WI38 (cell line): ENCODE results near the gene LYG2.
A peak's percentile ranks its signal among the peaks of the same experiment; 100 is the strongest.
"Not testable (repeated sequence)": the region's sequence is repeated elsewhere in the genome, so short reads cannot be mapped to it uniquely, and the experiment has no call there.

ENCODE experiments used
- H3K4me3 ChIP-seq: 2 replicates; pipeline ENCODE4 v1.5.1; 2011; ENCODE audit warnings: low read depth, mild to moderate bottlenecking, control low read depth, low read length
- TF ChIP-seq, protein P1 (sequence below): IDR thresholded peaks from 2 replicates; pipeline ENCODE4 v1.5.1; 2012; ENCODE audit warnings: low read depth, mild to moderate bottlenecking, control low read depth, low read length

Gene LYG2

DNA sequence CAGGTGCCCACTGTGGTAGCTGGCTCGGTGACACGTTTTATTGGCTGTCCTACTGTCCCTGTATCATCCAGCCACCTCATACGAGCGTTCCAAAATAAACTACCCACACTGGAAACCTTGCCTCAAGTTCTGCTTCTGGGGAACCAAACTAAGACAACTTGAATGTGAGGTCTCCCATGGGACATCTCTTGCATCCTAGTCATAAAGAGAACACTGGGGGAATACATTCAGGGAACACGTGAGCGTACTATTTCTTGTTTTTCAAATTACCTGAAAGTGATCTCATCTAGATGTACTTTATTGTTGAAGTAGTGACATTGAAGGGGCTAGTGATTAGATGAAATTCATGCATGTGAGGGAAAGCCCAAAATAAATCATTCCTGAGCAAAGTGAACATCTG, 15.0 kb downstream of the LYG2 start:
- no peak overlapping the region for H3K4me3 ChIP-seq
- TF ChIP-seq, protein P1, sequence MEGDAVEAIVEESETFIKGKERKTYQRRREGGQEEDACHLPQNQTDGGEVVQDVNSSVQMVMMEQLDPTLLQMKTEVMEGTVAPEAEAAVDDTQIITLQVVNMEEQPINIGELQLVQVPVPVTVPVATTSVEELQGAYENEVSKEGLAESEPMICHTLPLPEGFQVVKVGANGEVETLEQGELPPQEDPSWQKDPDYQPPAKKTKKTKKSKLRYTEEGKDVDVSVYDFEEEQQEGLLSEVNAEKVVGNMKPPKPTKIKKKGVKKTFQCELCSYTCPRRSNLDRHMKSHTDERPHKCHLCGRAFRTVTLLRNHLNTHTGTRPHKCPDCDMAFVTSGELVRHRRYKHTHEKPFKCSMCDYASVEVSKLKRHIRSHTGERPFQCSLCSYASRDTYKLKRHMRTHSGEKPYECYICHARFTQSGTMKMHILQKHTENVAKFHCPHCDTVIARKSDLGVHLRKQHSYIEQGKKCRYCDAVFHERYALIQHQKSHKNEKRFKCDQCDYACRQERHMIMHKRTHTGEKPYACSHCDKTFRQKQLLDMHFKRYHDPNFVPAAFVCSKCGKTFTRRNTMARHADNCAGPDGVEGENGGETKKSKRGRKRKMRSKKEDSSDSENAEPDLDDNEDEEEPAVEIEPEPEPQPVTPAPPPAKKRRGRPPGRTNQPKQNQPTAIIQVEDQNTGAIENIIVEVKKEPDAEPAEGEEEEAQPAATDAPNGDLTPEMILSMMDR = no peak

GRCh38 chr2:99238599-99238998, 16.9 kb downstream of the LYG2 start:
- TF ChIP-seq, protein P1 = no peak
- no peak overlapping the region for H3K4me3 ChIP-seq

DNA sequence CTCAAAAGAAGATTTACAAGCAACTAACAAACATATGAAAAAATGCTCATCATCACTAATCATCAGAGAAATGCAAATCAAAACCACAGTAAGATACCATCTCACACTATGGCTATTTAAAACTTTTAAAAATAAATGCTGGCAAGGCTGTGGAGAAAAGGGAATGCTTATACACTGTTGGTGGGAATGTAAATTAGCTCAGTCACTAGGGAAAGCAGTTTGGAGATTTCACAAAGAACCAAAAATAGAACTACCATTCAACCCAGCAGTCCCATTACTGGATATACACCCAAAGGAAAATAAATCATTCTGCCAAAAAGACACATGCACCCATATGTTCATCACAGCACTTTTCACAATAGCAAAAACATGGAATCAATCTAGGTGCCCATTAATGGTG, 22.3 kb downstream of the LYG2 start:
- H3K4me3 ChIP-seq = not testable (repeated sequence)

DNA sequence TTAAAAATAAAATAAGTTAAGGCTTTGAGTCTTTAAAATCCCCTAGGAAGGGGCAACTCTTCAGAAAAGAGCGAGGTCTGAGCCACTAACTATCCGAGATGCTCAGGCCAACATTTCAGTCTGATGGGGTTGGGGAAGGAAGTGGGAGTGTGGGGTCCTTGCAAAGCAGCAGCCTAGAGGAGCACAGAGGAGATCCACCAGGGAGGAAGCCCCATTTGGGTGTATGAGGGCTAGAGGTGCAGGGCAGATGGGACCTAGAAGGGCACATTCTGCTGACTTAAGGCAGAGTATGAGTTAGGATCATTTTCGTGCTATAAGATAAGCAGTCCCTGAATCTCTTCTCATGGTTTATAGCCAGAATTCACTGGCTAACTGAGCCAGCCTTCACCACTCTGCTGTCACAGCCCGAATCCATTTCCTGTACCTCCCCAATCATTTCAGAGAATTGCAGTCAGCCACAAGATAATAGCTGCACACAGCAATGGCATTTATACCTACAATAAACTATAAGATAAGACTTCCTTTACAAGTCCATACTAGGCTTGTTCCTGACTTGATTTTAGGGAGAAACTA, 37.5 kb downstream of the LYG2 start:
- H3K4me3 ChIP-seq = no peak overlapping the region
- TF ChIP-seq, protein P1 = no peak

DNA sequence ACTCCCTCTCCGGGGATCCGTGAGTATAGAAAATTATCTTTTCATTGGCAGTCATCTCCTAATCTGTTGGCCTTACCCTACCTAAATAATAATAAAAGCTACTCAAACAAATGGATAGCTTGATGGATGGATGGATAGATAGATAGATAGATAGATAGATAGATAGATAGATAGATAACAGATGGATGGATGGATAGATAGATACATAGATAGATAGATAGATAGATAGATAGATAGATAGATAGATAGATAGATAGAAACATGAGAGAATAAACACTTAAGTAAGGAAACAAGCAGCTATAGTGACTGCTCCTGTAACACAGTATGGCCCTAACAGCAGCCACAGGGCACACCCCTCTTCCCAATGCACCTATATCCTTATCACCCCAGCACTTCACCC, 39.4 kb downstream of the LYG2 start:
- no peak overlapping the region for H3K4me3 ChIP-seq
- TF ChIP-seq, protein P1 = no peak

- TF ChIP-seq, protein P1 = no peak
Observed at GRCh38 chr2:99205491-99205890, 50.0 kb downstream of the LYG2 start.

DNA sequence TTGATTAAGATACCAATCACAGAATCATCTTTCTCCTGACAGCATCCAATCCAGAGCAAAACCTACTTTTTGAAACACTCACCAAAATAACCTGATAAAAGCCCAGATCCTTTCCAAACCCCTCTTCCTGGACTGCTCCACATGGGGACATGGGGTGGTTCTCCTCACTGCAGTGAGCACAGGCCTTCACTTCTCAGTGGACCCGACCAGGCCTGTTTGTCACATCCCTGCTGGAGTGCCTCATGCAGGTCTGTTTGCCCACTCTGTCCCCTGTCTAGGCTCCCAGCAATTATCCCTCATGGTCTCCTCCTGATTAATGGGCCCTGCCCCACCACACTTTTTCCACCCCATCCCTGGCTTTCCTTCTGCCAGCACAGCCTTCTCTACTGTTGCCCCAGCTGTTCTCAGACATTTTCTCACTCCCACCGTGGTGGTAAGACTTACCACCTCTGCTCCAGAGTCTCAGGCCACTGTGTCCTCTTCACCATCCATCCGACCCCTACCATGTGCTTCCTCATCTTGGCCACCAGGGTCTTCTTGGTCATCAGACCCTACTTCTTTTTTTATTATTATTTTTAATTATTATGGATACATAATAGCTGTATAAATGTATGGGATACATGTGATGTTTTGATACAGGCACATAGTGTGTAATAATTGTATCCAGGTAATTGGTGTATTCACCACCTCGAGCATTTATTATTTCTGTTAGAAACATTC, 53.3 kb downstream of the LYG2 start:
- TF ChIP-seq, protein P1 = peak; percentile 15; the same call in 1 of the 2 replicates
- no peak overlapping the region for H3K4me3 ChIP-seq

More at GRCh38 chr2:99205491-99205890, 50.0 kb downstream of the LYG2 start:
- H3K4me3 ChIP-seq = no peak overlapping the region
